ENCODE data around the gene RGR. TPM values are rescaled to one million over a fixed set of nuclear protein-coding genes. Genes with fewer than 3 reads are reported as not detected.

The RGR gene
- total and polyA plus RNA-seq, 2 experiments from 2014 or later = not detected

GRCh38 chr10:84237199-84238051 is 7.4 kb upstream of the RGR start (continued):
- peak; percentile 67 to 87 for TF ChIP-seq CTCF (conservative IDR thresholded peaks at IDR 0.05; ENCODE audit: low read depth in 2 of 2)
- no peak for TF ChIP-seq ZNF114 (CRISPR knock-in tag; IDR thresholded peaks at IDR 0.05)

- Histone ChIP-seq H4K20me1 (replicated peaks; ENCODE audit: insufficient read depth) (no peaks in the 10 kb centered on the region), H3K4me3 (no peak overlapping the region), H3K9me2 (ENCODE audit: insufficient read depth) (peaks cover 4% of the 10 kb centered on the region; the same call in 1 of the 2 replicates), H3F3A (replicated peaks; ENCODE audit: low read depth) (no peaks in the 10 kb centered on the region), H3K4me2 (no peak overlapping the region), H3K27me3 (ENCODE audit: insufficient read depth) (peaks cover 12% of the 10 kb centered on the region; the same call in 1 of the 2 replicates), H3K4me1 (ENCODE audit: insufficient read depth) (no peaks in the 10 kb centered on the region; the same call in 1 of the 2 replicates), H3K79me2 (replicated peaks; ENCODE audit: insufficient read depth) (no peaks in the 10 kb centered on the region), H2AFZ (no peak overlapping the region), H3K27ac (ENCODE audit: low read depth) (no peak overlapping the region), H3K36me3 (ENCODE audit: insufficient read depth) (no peaks in the 10 kb centered on the region)
- peaks cover 10% of the 10 kb centered on the region for H3K27me3 Mint-ChIP-seq (ENCODE audit: insufficient read depth, low read depth, poor library complexity)
- no peaks in the 10 kb centered on the region for H3K9me3 Mint-ChIP-seq
- H3K27ac Mint-ChIP-seq = no peak overlapping the region
- H3K4me3 Mint-ChIP-seq = no peak overlapping the region
- H3K36me3 Mint-ChIP-seq (ENCODE audit: low read depth) = no peaks in the 10 kb centered on the region
- no peak for DNase-seq (ENCODE audit: low spot score)
- no peak for ATAC-seq
- peaks cover 3% of the 10 kb centered on the region; the same call in 1 of the 3 replicates for H3K4me1 Mint-ChIP-seq
- TF ChIP-seq POLR2AphosphoS5 (IDR thresholded peaks at IDR 0.05; ENCODE audit: low read depth) = no peak
- TF ChIP-seq ZNF114 (CRISPR knock-in tag; IDR thresholded peaks at IDR 0.05) = no peak
- no peak for TF ChIP-seq EZH2 (IDR thresholded peaks at IDR 0.05; ENCODE audit: low read depth, unreplicated experiment)
- no peak for TF ChIP-seq JUNB (IDR thresholded peaks at IDR 0.05; ENCODE audit: unreplicated experiment)
- no peak for TF ChIP-seq STAT1 (IDR thresholded peaks at IDR 0.05; ENCODE audit: unreplicated experiment)
- no peak for TF ChIP-seq CREB1 (CRISPR knock-in tag; IDR thresholded peaks at IDR 0.05; ENCODE audit: low read depth)
- TF ChIP-seq REST (IDR thresholded peaks at IDR 0.05; ENCODE audit: unreplicated experiment) = no peak
- TF ChIP-seq NANOG (IDR thresholded peaks at IDR 0.05; ENCODE audit: borderline replicate concordance) = no peak
- no peak for TF ChIP-seq EZH2phosphoT487 (IDR thresholded peaks at IDR 0.05; ENCODE audit: unreplicated experiment)
- TF ChIP-seq ZNF462 (CRISPR knock-in tag; IDR thresholded peaks at IDR 0.05) = no peak
- TF ChIP-seq ETS1 (IDR thresholded peaks at IDR 0.05) = no peak
These were observed 5.9 kb upstream of the RGR start for GRCh38 chr10:84238909-84239308.
